Panc1 (cell line): ENCODE results near the gene ZRANB2. TPM values are rescaled to one million over a fixed set of nuclear protein-coding genes. Genes with fewer than 3 reads are reported as not detected.

ENCODE experiments used
- ATAC-seq: fragments of 200-7000 bp; cut with Tn5 transposase; 2 replicates; pipeline ENCODE4 v1.9.1; 2020; ENCODE audit warnings: mild to moderate bottlenecking, moderate library complexity
- BruUV-seq: library from RNA; stranded (reverse); fragments of 400-500 nt; replicated peaks from 2 replicates; lab custom pipeline; 2021; lab: Mats Ljungman, UMichigan
- CTCF ChIA-PET: fragments of 300-600 bp; sonication (Branson Sonifier 250); formaldehyde crosslinking; loops from one replicate; lab custom pipeline; 2022; ENCODE audit warnings: antibody characterized with exemption; lab: Charles Lee
- POLR2A ChIA-PET: fragments of 300-600 bp; sonication (Branson Sonifier 250); formaldehyde crosslinking; loops from one replicate; lab custom pipeline; 2022; ENCODE audit warnings: antibody characterized with exemption; lab: Charles Lee
- DNase-seq: peaks from one replicate; pipeline ENCODE4 v3.0.0-alpha.2; 2010; ENCODE audit warnings: low read depth, low spot score
- H3K27ac ChIP-seq: 2 replicates; pipeline ENCODE4 v1.5.1; 2011; ENCODE audit warnings: mild to moderate bottlenecking, low read length, inconsistent platforms
- H3K27me3 ChIP-seq: fragments of 200-500 bp; sonication (Bioruptor generic); 2 replicates; pipeline ENCODE4 v1.6.0; 2014; ENCODE audit warnings: low read length, inconsistent platforms; ENCODE audit not compliant: control insufficient read depth, insufficient read depth
- H3K36me3 ChIP-seq: fragments of 200-500 bp; sonication (Bioruptor generic); 2 replicates; pipeline ENCODE4 v1.5.1; 2014; ENCODE audit warnings: inconsistent platforms, mild to moderate bottlenecking, low read length, moderate library complexity; ENCODE audit not compliant: control insufficient read depth, insufficient read depth
- H3K4me1 ChIP-seq: 2 replicates; pipeline ENCODE4 v1.5.1; 2011; ENCODE audit warnings: inconsistent platforms, mild to moderate bottlenecking, low read length, moderate library complexity; ENCODE audit not compliant: control insufficient read depth, insufficient read depth
- H3K4me3 ChIP-seq, 2 experiments: 2 replicates each; pipeline ENCODE4 v1.5.1; 2011 to 2012; ENCODE audit warnings: low read depth in 2 of 2, low read length in 2 of 2, mild to moderate bottlenecking in 2 of 2, inconsistent platforms in 1 of 2, moderate library complexity in 1 of 2
- H3K9me3 ChIP-seq: fragments of 200-500 bp; sonication (Bioruptor generic); 2 replicates; pipeline ENCODE4 v1.5.1; 2014; ENCODE audit warnings: low read depth, mild to moderate bottlenecking, inconsistent platforms, low read length, moderate library complexity; ENCODE audit not compliant: control insufficient read depth, insufficient read depth
- POLR2AphosphoS5 ChIP-seq: IDR thresholded peaks from 2 replicates; pipeline ENCODE4 v1.6.1; 2012; ENCODE audit warnings: mild to moderate bottlenecking, low read depth, low read length, moderate library complexity
- SIN3A ChIP-seq: IDR thresholded peaks from 2 replicates; pipeline ENCODE4 v1.6.1; 2012; ENCODE audit warnings: low read depth, mild to moderate bottlenecking, low read length, moderate library complexity, borderline replicate concordance; ENCODE audit not compliant: insufficient read depth
- TCF7L2 ChIP-seq: IDR thresholded peaks from 2 replicates; pipeline ENCODE4 v1.6.1; 2011; ENCODE audit warnings: mild to moderate bottlenecking, low read depth, low read length, inconsistent platforms
- in situ Hi-C: cut with HindIII; loops from 2 replicates; pipeline ENCODE4 v1.10.0; 2016; ENCODE audit warnings: low sequenced_read_pairs, low pct_unique_long_range_greater_than_20kb
- intact Hi-C: fragments of 100-400 bp; cut with micrococcal nuclease; formaldehyde crosslinking; loops from one replicate; pipeline ENCODE4 v1.10.0; 2022; ENCODE audit not compliant: unreplicated experiment
- total RNA-seq: library from RNA; stranded (reverse); gene quantifications from one replicate; pipeline ENCODE4 v1.2.1, GENCODE V29; 2021; ENCODE audit not compliant: unreplicated experiment
- TF ChIP-seq, protein P1 (sequence below), 2 experiments: IDR thresholded peaks; 2 replicates each; pipeline ENCODE4 v1.6.1; 2011 to 2012; ENCODE audit warnings: low read depth in 2 of 2, control low read depth in 1 of 2, low read length in 1 of 2, mild to moderate bottlenecking in 1 of 2, moderate library complexity in 1 of 2; ENCODE audit not compliant: insufficient read depth in 1 of 2
- TF ChIP-seq, protein P2 (sequence below): fragments of 450-650 bp; IDR thresholded peaks from 2 replicates; pipeline ENCODE4 v1.5.1; 2017; ENCODE audit warnings: mild to moderate bottlenecking

ZRANB2 gene
- total RNA-seq, 1 experiment from 2014 or later = 64.9 TPM

DNA sequence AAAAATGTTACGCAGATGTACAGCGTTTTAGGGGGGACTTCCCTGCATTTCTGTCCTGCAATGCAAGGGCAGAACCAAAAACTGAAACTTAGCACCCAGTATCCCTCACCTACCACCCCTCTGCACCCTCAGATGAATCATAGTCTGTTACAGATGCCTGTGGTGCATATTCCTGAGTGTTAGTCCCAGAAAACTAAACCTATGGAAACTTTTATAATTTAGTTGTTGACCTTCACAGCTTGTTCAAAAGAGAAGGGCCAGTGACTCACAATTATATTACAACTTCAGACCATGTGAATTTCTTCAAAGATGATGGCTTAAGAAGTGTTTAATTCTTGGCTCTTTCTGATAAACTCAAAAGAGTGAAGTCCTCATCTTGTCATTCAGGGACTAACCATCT, 39.0 kb downstream of the ZRANB2 start:
- no peak overlapping the region for H3K27ac ChIP-seq
- in situ Hi-C loops = no loop called here
- no peak for ATAC-seq
- no peak overlapping the region for H3K4me3 ChIP-seq
- ChIA-PET POLR2A (no interaction called here), CTCF (no interaction called here)
- TF ChIP-seq POLR2AphosphoS5 (no peak), TCF7L2 (no peak), SIN3A (no peak)
- TF ChIP-seq, protein P1, sequence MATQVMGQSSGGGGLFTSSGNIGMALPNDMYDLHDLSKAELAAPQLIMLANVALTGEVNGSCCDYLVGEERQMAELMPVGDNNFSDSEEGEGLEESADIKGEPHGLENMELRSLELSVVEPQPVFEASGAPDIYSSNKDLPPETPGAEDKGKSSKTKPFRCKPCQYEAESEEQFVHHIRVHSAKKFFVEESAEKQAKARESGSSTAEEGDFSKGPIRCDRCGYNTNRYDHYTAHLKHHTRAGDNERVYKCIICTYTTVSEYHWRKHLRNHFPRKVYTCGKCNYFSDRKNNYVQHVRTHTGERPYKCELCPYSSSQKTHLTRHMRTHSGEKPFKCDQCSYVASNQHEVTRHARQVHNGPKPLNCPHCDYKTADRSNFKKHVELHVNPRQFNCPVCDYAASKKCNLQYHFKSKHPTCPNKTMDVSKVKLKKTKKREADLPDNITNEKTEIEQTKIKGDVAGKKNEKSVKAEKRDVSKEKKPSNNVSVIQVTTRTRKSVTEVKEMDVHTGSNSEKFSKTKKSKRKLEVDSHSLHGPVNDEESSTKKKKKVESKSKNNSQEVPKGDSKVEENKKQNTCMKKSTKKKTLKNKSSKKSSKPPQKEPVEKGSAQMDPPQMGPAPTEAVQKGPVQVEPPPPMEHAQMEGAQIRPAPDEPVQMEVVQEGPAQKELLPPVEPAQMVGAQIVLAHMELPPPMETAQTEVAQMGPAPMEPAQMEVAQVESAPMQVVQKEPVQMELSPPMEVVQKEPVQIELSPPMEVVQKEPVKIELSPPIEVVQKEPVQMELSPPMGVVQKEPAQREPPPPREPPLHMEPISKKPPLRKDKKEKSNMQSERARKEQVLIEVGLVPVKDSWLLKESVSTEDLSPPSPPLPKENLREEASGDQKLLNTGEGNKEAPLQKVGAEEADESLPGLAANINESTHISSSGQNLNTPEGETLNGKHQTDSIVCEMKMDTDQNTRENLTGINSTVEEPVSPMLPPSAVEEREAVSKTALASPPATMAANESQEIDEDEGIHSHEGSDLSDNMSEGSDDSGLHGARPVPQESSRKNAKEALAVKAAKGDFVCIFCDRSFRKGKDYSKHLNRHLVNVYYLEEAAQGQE (IDR thresholded peaks at IDR 0.05; ENCODE audit: insufficient read depth in 1 of 2, low read depth in 2 of 2, low read length in 1 of 2) = no peak
- TF ChIP-seq, protein P2, sequence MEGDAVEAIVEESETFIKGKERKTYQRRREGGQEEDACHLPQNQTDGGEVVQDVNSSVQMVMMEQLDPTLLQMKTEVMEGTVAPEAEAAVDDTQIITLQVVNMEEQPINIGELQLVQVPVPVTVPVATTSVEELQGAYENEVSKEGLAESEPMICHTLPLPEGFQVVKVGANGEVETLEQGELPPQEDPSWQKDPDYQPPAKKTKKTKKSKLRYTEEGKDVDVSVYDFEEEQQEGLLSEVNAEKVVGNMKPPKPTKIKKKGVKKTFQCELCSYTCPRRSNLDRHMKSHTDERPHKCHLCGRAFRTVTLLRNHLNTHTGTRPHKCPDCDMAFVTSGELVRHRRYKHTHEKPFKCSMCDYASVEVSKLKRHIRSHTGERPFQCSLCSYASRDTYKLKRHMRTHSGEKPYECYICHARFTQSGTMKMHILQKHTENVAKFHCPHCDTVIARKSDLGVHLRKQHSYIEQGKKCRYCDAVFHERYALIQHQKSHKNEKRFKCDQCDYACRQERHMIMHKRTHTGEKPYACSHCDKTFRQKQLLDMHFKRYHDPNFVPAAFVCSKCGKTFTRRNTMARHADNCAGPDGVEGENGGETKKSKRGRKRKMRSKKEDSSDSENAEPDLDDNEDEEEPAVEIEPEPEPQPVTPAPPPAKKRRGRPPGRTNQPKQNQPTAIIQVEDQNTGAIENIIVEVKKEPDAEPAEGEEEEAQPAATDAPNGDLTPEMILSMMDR = no peak
- intact Hi-C loops = no loop called here
- no TSS peak for BruUV-seq
- H3K36me3 ChIP-seq = no peaks in the 10 kb centered on the region
- DNase-seq = no peak
- no peaks in the 10 kb centered on the region for H3K4me1 ChIP-seq
- peaks cover 2% of the 10 kb centered on the region; the same call in 1 of the 2 replicates for H3K27me3 ChIP-seq
- no peaks in the 10 kb centered on the region for H3K9me3 ChIP-seq

DNA sequence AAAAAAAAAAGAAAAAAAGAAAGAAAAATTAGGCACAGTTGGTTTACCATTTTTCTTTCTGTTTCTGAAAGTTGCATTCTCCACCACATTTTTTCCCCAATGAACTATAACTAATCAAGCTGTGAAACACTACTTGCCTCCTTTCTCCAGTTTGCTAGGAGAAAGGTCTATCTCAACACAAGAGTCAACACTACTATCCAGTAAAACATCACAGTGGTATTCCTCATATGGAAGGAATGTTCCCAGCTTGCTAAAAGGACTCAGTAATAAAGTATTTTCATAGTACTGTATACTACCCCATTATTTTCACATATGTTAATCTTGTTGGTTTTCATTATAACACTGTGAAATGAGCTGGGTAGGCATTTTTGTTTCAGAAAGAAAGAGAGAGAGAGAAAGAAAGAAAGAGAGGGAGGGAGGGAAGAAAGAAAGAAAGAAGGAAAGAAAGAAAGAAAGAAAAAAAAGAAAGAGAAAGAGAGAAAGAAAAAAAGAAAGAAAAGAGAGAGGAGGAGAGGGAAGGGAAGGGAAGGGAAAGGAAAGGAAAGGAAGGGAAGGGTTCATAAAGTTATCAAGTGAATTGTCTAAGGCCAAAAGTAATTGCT, 41.1 kb downstream of the ZRANB2 start:
- CTCF ChIA-PET = no interaction called here

More for the DNA sequence above, 41.1 kb downstream of the ZRANB2 start:
- no peak for DNase-seq
- TF ChIP-seq, protein P1 (IDR thresholded peaks at IDR 0.05; ENCODE audit: insufficient read depth in 1 of 2, low read depth in 2 of 2, low read length in 1 of 2) = no peak
- TF ChIP-seq, protein P2 = no peak
- TF ChIP-seq SIN3A (no peak), POLR2AphosphoS5 (no peak), TCF7L2 (no peak)
- POLR2A ChIA-PET = interaction anchor here (0.7 kb wide), 1 partner anchor 1121 kb away, joined by 8 read pairs; no protein-coding TSS in a partner anchor
- intact Hi-C loops (no loop called here), in situ Hi-C loops (no loop called here)
- Histone ChIP-seq H3K27me3 (peaks cover 2% of the 10 kb centered on the region; the same call in 1 of the 2 replicates), H3K27ac (no peak overlapping the region), H3K4me3 (no peak overlapping the region), H3K4me1 (no peaks in the 10 kb centered on the region), H3K9me3 (no peaks in the 10 kb centered on the region), H3K36me3 (no peaks in the 10 kb centered on the region)
- no peak for ATAC-seq
- BruUV-seq = no TSS peak
